ENCODE results near the gene MAFF.

The MAFF gene

GRCh38 chr22:38205261-38206128 is 3.7 kb downstream of the MAFF start:
- no peak for FAIRE-seq

- no peak for FAIRE-seq
Measured at GRCh38 chr22:38207898-38208432, 6.2 kb downstream of the MAFF start.

- no peak for FAIRE-seq
Measured at GRCh38 chr22:38208551-38208968, 6.8 kb downstream of the MAFF start.

GRCh38 chr22:38211556-38211955 is 9.8 kb downstream of the MAFF start:
- no peak for FAIRE-seq

- FAIRE-seq: no peak
Measured at GRCh38 chr22:38212442-38212841, 10.6 kb downstream of the MAFF start.

- FAIRE-seq: no peak
Measured at GRCh38 chr22:38213319-38213989, 11.7 kb downstream of the MAFF start.

GRCh38 chr22:38213990-38214301 is 12.2 kb downstream of the MAFF start:
- no peak for FAIRE-seq

- FAIRE-seq: no peak
Measured at GRCh38 chr22:38214302-38215056, 12.7 kb downstream of the MAFF start.

GRCh38 chr22:38215156-38216038 is 13.6 kb downstream of the MAFF start:
- FAIRE-seq: no peak

- FAIRE-seq: no peak
Measured at GRCh38 chr22:38218661-38219622, 17.1 kb downstream of the MAFF start.

- FAIRE-seq: no peak
Measured at GRCh38 chr22:38219632-38220031, 17.8 kb downstream of the MAFF start.

- no peak for FAIRE-seq
Measured at GRCh38 chr22:38220163-38220562, 18.4 kb downstream of the MAFF start.

GRCh38 chr22:38220653-38221386 is 19.0 kb downstream of the MAFF start:
- no peak for FAIRE-seq

- FAIRE-seq: no peak
Measured at GRCh38 chr22:38221407-38221806, 19.6 kb downstream of the MAFF start.

- no peak for FAIRE-seq
Measured at GRCh38 chr22:38221908-38222796, 20.4 kb downstream of the MAFF start.

GRCh38 chr22:38222797-38223119 is 21.0 kb downstream of the MAFF start:
- FAIRE-seq: no peak

GRCh38 chr22:38223289-38223960 is 21.6 kb downstream of the MAFF start:
- no peak for FAIRE-seq

- FAIRE-seq: no peak
Measured at GRCh38 chr22:38226853-38227649, 25.3 kb downstream of the MAFF start.
